GM06990 (cell line): Measurements from ENCODE around the gene PABPC3.

Experiments
- DNase-seq: peaks from one replicate; pipeline ENCODE4 v3.0.0-alpha.2; 2011; ENCODE audit not compliant: insufficient read length; ENCODE audit errors: extremely low read depth
- H3K27me3 ChIP-seq: replicated peaks from 2 replicates; pipeline ENCODE4 v1.6.0; 2011; ENCODE audit warnings: low read length; ENCODE audit not compliant: control insufficient read depth, insufficient read depth
- H3K36me3 ChIP-seq: 2 replicates; pipeline ENCODE4 v1.5.1; 2011; ENCODE audit warnings: low read length; ENCODE audit not compliant: control insufficient read depth, insufficient read depth
- H3K4me3 ChIP-seq: replicated peaks from 2 replicates; pipeline ENCODE4 v1.5.1; 2011; ENCODE audit warnings: low read depth, mild to moderate bottlenecking, control low read depth, low read length
- CTCF ChIP-seq: IDR thresholded peaks from 2 replicates; pipeline ENCODE4 v1.5.1; 2011; ENCODE audit warnings: low read length, control low read depth, mild to moderate bottlenecking, inconsistent platforms; ENCODE audit not compliant: insufficient read depth, poor library complexity, severe bottlenecking

The PABPC3 gene

DNA sequence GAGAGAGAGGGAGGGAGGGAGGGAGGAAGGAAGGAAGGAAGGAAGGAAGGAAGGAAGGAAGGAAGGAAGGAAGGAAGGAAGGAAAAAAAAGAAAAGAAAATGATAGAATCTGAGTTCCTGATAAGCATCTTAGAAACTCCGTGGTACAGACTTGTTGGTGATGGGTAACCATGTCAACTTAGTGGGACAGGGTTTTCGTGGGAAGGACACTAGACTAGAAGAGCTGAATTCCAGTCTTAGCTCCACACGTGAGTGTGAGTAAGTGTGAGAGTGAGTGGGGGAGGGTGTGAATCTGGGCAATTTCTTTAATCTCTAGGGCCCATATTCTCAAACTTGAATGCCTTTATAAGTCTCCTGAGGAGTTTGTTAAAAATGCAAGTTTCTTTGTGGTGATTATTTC is 35.0 kb downstream of the PABPC3 start:
- no peak for TF ChIP-seq CTCF
- no peaks in the 10 kb centered on the region for H3K36me3 ChIP-seq
- H3K4me3 ChIP-seq, result no peak overlapping the region
- DNase-seq, result no peak
- H3K27me3 ChIP-seq, result no peaks in the 10 kb centered on the region; the same call in 1 of the 2 replicates

DNA sequence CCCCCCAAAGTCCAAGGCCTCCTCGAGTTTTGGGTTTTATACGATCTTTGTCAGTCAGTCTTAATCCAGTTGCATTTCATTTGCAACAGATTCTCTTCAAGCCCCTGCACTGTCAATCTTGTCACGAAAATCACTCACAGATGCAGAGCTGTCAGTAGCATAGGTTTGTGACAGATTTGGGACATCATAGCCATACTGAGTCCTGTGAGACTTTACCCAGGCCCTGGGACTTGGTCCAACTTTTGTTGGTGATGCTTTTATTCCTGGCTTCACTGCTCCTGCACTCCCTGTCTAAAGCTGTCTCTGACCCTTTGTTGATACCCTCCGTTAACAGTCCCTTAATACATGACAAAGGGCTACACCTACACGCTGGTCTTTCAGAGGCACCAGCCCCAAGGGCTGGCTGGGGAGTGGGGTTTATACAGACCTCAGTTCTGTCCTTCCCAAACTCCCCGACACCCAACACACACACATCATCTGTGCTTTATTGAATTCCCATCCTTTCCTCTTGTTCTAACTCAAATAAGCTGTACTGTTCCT is 36.0 kb downstream of the PABPC3 start:
- no peak for DNase-seq
- TF ChIP-seq CTCF, result no peak
- H3K4me3 ChIP-seq, result no peak overlapping the region
- H3K27me3 ChIP-seq, result no peaks in the 10 kb centered on the region; the same call in 1 of the 2 replicates
- H3K36me3 ChIP-seq, result no peaks in the 10 kb centered on the region

GRCh38 chr13:25132751-25133390 is 36.9 kb downstream of the PABPC3 start:
- Histone ChIP-seq H3K36me3 (no peaks in the 10 kb centered on the region), H3K27me3 (no peaks in the 10 kb centered on the region; the same call in 1 of the 2 replicates), H3K4me3 (no peak overlapping the region)
- no peak for TF ChIP-seq CTCF
- no peak for DNase-seq

- Histone ChIP-seq H3K36me3 (no peaks in the 10 kb centered on the region), H3K27me3 (no peaks in the 10 kb centered on the region; the same call in 1 of the 2 replicates), H3K4me3 (no peak overlapping the region)
- no peak for DNase-seq
- TF ChIP-seq CTCF, result no peak
These were observed 40.0 kb downstream of the PABPC3 start for GRCh38 chr13:25135896-25136295.

DNA sequence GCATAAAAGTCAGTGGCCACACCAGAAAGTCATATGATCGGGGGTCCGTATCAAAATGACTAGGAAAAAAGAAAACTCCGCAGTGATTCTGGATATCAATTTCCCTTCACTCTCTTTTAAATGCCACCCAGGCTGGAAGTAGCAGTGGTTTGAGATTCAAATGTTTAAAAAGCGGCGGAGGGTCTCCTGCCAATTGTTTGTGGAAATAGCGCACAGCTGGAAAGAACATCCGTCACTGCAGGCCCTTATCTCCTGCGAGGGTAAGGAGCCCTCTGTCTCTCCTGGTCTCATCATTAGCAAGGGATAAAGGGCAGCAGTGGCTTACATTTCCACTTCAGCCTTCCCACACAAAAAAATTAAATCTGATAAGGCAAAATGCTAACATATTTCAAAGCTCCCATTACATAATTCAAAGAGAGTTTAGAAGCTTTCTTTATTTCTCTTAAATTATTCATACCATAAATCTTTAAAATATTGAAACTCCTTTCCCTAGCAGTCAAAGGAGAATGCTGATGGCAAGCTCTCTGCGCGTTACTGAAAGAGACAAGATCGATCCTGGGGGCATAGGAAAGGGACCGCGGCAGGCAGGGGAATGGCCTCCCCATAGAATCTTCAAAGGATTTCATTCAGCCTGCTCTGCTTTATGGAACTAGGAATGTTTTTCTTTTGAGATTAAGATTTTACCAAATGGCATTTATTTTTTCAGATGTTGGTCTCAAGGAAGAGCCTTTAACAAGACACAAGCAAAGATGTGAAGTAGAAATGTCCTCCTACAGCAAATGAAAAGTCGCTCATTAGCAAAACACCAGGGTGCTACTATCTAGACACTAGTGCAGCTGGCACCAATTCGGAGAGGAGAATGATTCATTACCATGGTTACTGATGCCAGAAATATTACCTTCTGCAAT is 41.2 kb downstream of the PABPC3 start:
- DNase-seq, result no peak
- no peak for TF ChIP-seq CTCF

More for the DNA sequence above, 41.2 kb downstream of the PABPC3 start:
- no peak overlapping the region for H3K4me3 ChIP-seq
- no peaks in the 10 kb centered on the region; the same call in 1 of the 2 replicates for H3K27me3 ChIP-seq
- no peaks in the 10 kb centered on the region for H3K36me3 ChIP-seq
